DMS 273 (cell line): Measurements from ENCODE around the gene ADAMTS17.
"Not testable (repeated sequence)": the region's sequence is repeated elsewhere in the genome, so short reads cannot be mapped to it uniquely, and the experiment has no call there.

ENCODE experiments used
- DNase-seq: peaks from one replicate; lab custom pipeline; 2025; ENCODE audit not compliant: unreplicated experiment; lab: John Stamatoyannopoulos, UW

Gene ADAMTS17

GRCh38 chr15:100341239-100341749, 481 bp downstream of the ADAMTS17 start:
- no peak for DNase-seq

GRCh38 chr15:100340721-100341238, 995 bp downstream of the ADAMTS17 start:
- peak; percentile 18 for DNase-seq

GRCh38 chr15:100339999-100340398, 1.8 kb downstream of the ADAMTS17 start:
- DNase-seq = no peak

- DNase-seq = not testable (repeated sequence)
These were observed 2.3 kb downstream of the ADAMTS17 start for GRCh38 chr15:100339451-100339850.

GRCh38 chr15:100338971-100339444, 2.8 kb downstream of the ADAMTS17 start:
- peak; percentile 70 for DNase-seq

GRCh38 chr15:100338247-100338646, 3.5 kb downstream of the ADAMTS17 start:
- DNase-seq = no peak

- no peak for DNase-seq
These were observed 4.4 kb downstream of the ADAMTS17 start for GRCh38 chr15:100337096-100338044.

- DNase-seq = no peak
These were observed 5.7 kb downstream of the ADAMTS17 start for GRCh38 chr15:100336061-100336460.

- DNase-seq = peak; percentile 2
These were observed 6.3 kb downstream of the ADAMTS17 start for GRCh38 chr15:100335335-100335999.

- DNase-seq = no peak
These were observed 6.9 kb downstream of the ADAMTS17 start for GRCh38 chr15:100334905-100335304.

GRCh38 chr15:100334456-100334855, 7.3 kb downstream of the ADAMTS17 start:
- no peak for DNase-seq

- no peak for DNase-seq
These were observed 7.8 kb downstream of the ADAMTS17 start for GRCh38 chr15:100334015-100334414.

GRCh38 chr15:100333236-100333635, 8.5 kb downstream of the ADAMTS17 start:
- no peak for DNase-seq

GRCh38 chr15:100332721-100333120, 9.1 kb downstream of the ADAMTS17 start:
- DNase-seq = no peak

- no peak for DNase-seq
These were observed 9.5 kb downstream of the ADAMTS17 start for GRCh38 chr15:100332231-100332630.

- DNase-seq = no peak
These were observed 11.1 kb downstream of the ADAMTS17 start for GRCh38 chr15:100330629-100331215.

GRCh38 chr15:100330221-100330620, 11.6 kb downstream of the ADAMTS17 start:
- DNase-seq = no peak

- DNase-seq = no peak
These were observed 13.0 kb downstream of the ADAMTS17 start for GRCh38 chr15:100328796-100329195.

GRCh38 chr15:100318880-100319279, 22.9 kb downstream of the ADAMTS17 start:
- DNase-seq = no peak

GRCh38 chr15:100314809-100315400, 26.9 kb downstream of the ADAMTS17 start:
- DNase-seq = no peak
